PFSK-1 (cell line): ENCODE data around the gene SLC6A5.

ENCODE experiments used
- FOXP2 ChIP-seq: optimal IDR thresholded peaks from 2 replicates; pipeline ENCODE3; 2011; ENCODE audit warnings: borderline replicate concordance, control low read depth, inconsistent platforms; ENCODE audit not compliant: insufficient read depth; ENCODE audit errors: extremely low read length, extremely low read depth
- POLR2AphosphoS5 ChIP-seq: IDR thresholded peaks from 2 replicates; pipeline ENCODE4 v1.6.1; 2012; ENCODE audit warnings: low read depth, mild to moderate bottlenecking, control low read depth, low read length, moderate library complexity
- REST ChIP-seq, 2 experiments: IDR thresholded peaks; 2 replicates each; pipeline versions ENCODE4 v1.6.1 to v1.8.0; 2011 to 2012; ENCODE audit warnings: low read depth in 2 of 2, low read length in 2 of 2, control low read depth in 1 of 2, inconsistent platforms in 1 of 2, mild to moderate bottlenecking in 1 of 2, moderate library complexity in 1 of 2; ENCODE audit not compliant: insufficient read depth in 1 of 2
- SIN3A ChIP-seq: IDR thresholded peaks from 2 replicates; pipeline ENCODE4 v1.6.1; 2012; ENCODE audit warnings: mild to moderate bottlenecking, low read length, moderate library complexity, borderline replicate concordance; ENCODE audit not compliant: insufficient read depth
- TAF1 ChIP-seq: IDR thresholded peaks from 2 replicates; pipeline ENCODE4 v1.6.1; 2012; ENCODE audit warnings: low read length, control low read depth, borderline replicate concordance; ENCODE audit not compliant: insufficient read depth

GRCh38 chr11:20618083-20618482, 18.7 kb downstream of the SLC6A5 start:
- TF ChIP-seq POLR2AphosphoS5 (no peak), TAF1 (no peak), SIN3A (no peak), REST (IDR thresholded peaks at IDR 0.05; ENCODE audit: insufficient read depth in 1 of 2, low read depth in 2 of 2, low read length in 2 of 2) (no peak), FOXP2 (no peak)
